ENCODE results near the gene ASB10. TPM values are rescaled to one million over a fixed set of nuclear protein-coding genes. Genes with fewer than 3 reads are reported as not detected.

Gene ASB10
- total RNA-seq, 4 donors from 2014 or later: not detected

DNA sequence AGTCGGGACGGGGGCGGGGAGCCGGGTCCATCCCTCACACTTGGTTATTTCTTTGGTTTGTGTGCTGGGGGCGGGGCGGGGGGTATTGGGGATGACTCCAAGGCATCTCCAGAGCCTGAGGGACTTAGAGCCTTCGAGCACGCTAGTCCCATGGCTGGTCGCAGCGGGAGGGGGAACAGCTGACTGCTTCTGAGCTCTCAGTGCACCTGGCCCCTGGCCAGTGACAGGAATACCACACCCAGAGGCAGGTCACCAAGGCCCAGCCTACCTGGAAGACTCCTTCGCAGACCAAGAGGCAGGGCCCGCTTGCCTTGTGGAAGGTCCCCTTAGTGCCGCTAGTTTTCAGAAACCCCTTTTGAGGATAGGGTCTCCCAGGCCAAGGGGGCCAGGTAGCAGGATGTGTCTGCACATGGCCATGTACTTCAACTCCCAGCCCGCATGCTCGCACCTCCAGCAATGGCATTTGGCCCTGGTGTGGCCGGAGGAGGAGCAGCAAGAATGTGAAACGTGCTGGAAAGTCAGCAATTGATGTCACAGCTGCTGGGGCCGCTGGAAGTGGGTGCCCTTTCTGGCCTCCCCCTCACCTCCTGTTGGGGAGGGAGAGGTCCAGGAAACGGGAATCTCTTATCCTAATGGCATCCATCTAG is 60.4 kb downstream of the ASB10 start:
- 74 to 75% methylated on average over 6 to 8 of the region's 19 CpGs for WGBS, 2 donors
- intact Hi-C loops (cut with DNase I): no loop called here
- Histone ChIP-seq H3K4me3 (peak overlapping the region in 3 of 4 donors; percentile 36 to 52 (median 45)), H3K9me3 (no peaks in the 10 kb centered on the region), H3K27me3 (no peaks in the 10 kb centered on the region), H3K27ac (peak overlapping the region in 3 of 4 donors; percentile 42 to 65 (median 53)), H3K4me1 (peaks cover 18 to 38% (median 20%) of the 10 kb centered on the region in 3 donors), H3K36me3 (peaks cover 39 to 91% (median 51%) of the 10 kb centered on the region in 3 donors)
- no peak for DNase-seq
- no peak for TF ChIP-seq POLR2A (IDR thresholded peaks at IDR 0.05)
- TF ChIP-seq, protein P1, sequence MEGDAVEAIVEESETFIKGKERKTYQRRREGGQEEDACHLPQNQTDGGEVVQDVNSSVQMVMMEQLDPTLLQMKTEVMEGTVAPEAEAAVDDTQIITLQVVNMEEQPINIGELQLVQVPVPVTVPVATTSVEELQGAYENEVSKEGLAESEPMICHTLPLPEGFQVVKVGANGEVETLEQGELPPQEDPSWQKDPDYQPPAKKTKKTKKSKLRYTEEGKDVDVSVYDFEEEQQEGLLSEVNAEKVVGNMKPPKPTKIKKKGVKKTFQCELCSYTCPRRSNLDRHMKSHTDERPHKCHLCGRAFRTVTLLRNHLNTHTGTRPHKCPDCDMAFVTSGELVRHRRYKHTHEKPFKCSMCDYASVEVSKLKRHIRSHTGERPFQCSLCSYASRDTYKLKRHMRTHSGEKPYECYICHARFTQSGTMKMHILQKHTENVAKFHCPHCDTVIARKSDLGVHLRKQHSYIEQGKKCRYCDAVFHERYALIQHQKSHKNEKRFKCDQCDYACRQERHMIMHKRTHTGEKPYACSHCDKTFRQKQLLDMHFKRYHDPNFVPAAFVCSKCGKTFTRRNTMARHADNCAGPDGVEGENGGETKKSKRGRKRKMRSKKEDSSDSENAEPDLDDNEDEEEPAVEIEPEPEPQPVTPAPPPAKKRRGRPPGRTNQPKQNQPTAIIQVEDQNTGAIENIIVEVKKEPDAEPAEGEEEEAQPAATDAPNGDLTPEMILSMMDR (IDR thresholded peaks at IDR 0.05): no peak

DNA sequence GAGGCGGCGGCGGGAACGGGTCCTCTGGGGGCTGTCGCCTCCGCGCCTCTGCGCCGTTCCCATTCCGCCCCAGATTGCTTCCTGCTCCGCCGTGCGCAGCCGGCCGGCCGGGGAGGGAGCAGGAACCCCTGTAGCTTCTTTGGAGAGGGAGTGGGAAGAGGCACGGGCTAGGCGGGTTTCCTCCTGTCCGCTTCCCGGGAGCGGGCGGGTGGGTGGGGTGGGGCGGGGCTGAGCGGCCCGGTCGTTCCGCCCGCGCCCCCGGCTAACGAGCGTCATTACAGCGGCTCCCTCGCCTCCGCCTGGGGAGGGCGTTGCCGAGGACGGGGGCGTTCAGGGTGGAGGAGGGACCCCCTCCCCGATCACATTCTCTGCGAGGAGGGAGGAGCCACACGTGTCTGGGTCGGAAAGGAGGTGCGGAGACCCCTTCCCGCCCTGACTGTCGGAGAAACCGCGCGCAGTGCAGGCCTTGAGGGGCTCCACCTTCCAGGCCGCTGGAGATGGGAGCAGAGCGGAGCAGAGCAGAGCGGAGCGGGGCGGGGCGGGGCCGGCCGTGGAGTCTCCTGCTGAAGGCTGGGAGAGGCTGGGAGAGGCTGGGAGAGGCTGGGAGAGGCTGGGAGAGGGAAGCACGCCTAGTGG is 61.1 kb downstream of the ASB10 start:
- H3K27me3 ChIP-seq: no peaks in the 10 kb centered on the region
- H3K9me3 ChIP-seq: no peaks in the 10 kb centered on the region
- H3K36me3 ChIP-seq: peaks cover 34 to 91% (median 50%) of the 10 kb centered on the region in 3 donors
- peaks cover 18 to 38% (median 20%) of the 10 kb centered on the region in 3 donors for H3K4me1 ChIP-seq
- no peak for TF ChIP-seq POLR2A (IDR thresholded peaks at IDR 0.05)
- TF ChIP-seq, protein P1 (IDR thresholded peaks at IDR 0.05): no peak
- peak overlapping the region; percentile 0 to 65 (median 48) for H3K27ac ChIP-seq
- peak overlapping the region; percentile 5 to 52 (median 40) for H3K4me3 ChIP-seq
- 34% methylated on average over 7 of the region's 58 CpGs; no CpG with 5 or more reads in 1 of the 2 donors for WGBS, 2 donors
- no peak for DNase-seq
- intact Hi-C loops (cut with DNase I): no loop called here

Other genes with a start within 250 kb of the ASB10 start
- gene KCNH2, start 208.9 kb downstream of the ASB10 start, total RNA-seq: 1 to 10 TPM in 1 of 4 donors, under 1 TPM in 3; 0.19 to 2.5 (median 0.72) TPM
- 1 to 10 TPM; 1.4 to 3.2 (median 2.2) TPM for gene NOS3, start 196.2 kb downstream of the ASB10 start, total RNA-seq
- gene ATG9B, start 162.8 kb downstream of the ASB10 start, total RNA-seq: 10 to 100 TPM in 2 of 4 donors, 1 to 10 TPM in 2; 1.5 to 45.2 (median 12.8) TPM
- 10 to 100 TPM; 23.1 to 41.0 (median 26.1) TPM for gene ABCB8, start 158.8 kb downstream of the ASB10 start, total RNA-seq
- gene ASIC3, start 138.7 kb downstream of the ASB10 start, total RNA-seq: under 1 TPM in 2 of 4 donors, not detected in 2; 0.40 to 0.95 TPM
- 10 to 100 TPM in 2 of 4 donors, 1 to 10 TPM in 2; 3.8 to 12.9 (median 8.6) TPM for gene CDK5, start 129.4 kb downstream of the ASB10 start, total RNA-seq
- gene SLC4A2, start 127.7 kb downstream of the ASB10 start, total RNA-seq: 10 to 100 TPM; 39.8 to 53.7 (median 45.0) TPM
- 10 to 100 TPM; 43.0 to 83.6 (median 75.9) TPM for gene FASTK, start 106.4 kb downstream of the ASB10 start, total RNA-seq
- gene TMUB1, start 103.8 kb downstream of the ASB10 start, total RNA-seq: 10 to 100 TPM; 28.4 to 51.0 (median 35.2) TPM
- 100 to 1,000 TPM in 1 of 4 donors, 10 to 100 TPM in 3; 68.6 to 100 (median 72.2) TPM for gene AGAP3, start 100.8 kb downstream of the ASB10 start, total RNA-seq
- not detected for gene GBX1, start 19.6 kb downstream of the ASB10 start, total RNA-seq
- not detected for gene H2BK1, start 23.2 kb upstream of the ASB10 start, total RNA-seq
- gene ABCF2, start 40.0 kb upstream of the ASB10 start, total RNA-seq: 10 to 100 TPM; 27.0 to 44.7 (median 40.5) TPM
- 10 to 100 TPM; 21.8 to 23.5 (median 22.3) TPM for gene CHPF2, start 45.2 kb upstream of the ASB10 start, total RNA-seq
- gene SMARCD3, start 61.4 kb upstream of the ASB10 start, total RNA-seq: 10 to 100 TPM in 1 of 4 donors, 1 to 10 TPM in 3; 2.5 to 11.6 (median 6.3) TPM
- 10 to 100 TPM; 16.8 to 46.7 (median 26.1) TPM for gene NUB1, start 154.6 kb upstream of the ASB10 start, total RNA-seq
- 1 to 10 TPM in 2 of 4 donors, under 1 TPM in 2; 0.53 to 4.6 (median 1.5) TPM for gene WDR86, start 222.8 kb upstream of the ASB10 start, total RNA-seq

Data from esophagus squamous epithelium (tissue), 5 donors.